C1 segment of cervical spinal cord (tissue), 14 donors: ENCODE data around the gene SBF1.

ENCODE experiments used
- DNase-seq, 14 donors: peaks; one replicate each; lab custom pipeline; 2025; lab: John Stamatoyannopoulos, UW

Gene SBF1

GRCh38 chr22:50505776-50506610, 31.2 kb upstream of the SBF1 start:
- no peak for DNase-seq

- no peak for DNase-seq
Measured at GRCh38 chr22:50505276-50505775, 30.5 kb upstream of the SBF1 start.

GRCh38 chr22:50504369-50505211, 29.8 kb upstream of the SBF1 start:
- DNase-seq, result no peak

GRCh38 chr22:50503475-50504145, 28.8 kb upstream of the SBF1 start:
- DNase-seq, result no peak

- no peak for DNase-seq
Measured at GRCh38 chr22:50502628-50503474, 28.0 kb upstream of the SBF1 start.

- DNase-seq, result no peak
Measured at GRCh38 chr22:50502096-50502495, 27.3 kb upstream of the SBF1 start.

- no peak for DNase-seq
Measured at GRCh38 chr22:50500452-50500851, 25.6 kb upstream of the SBF1 start.

- peak in 10 of 14 donors; percentile 8 to 68 (median 25) for DNase-seq
Measured at GRCh38 chr22:50498322-50498890, 23.6 kb upstream of the SBF1 start.

GRCh38 chr22:50497093-50497492, 22.3 kb upstream of the SBF1 start:
- no peak for DNase-seq

- no peak for DNase-seq
Measured at GRCh38 chr22:50490531-50491308, 15.9 kb upstream of the SBF1 start.

- DNase-seq, result no peak
Measured at GRCh38 chr22:50489363-50490243, 14.8 kb upstream of the SBF1 start.

- DNase-seq, result no peak
Measured at GRCh38 chr22:50488886-50489285, 14.1 kb upstream of the SBF1 start.

- DNase-seq, result no peak
Measured at GRCh38 chr22:50488006-50488677, 13.3 kb upstream of the SBF1 start.

- no peak for DNase-seq
Measured at GRCh38 chr22:50487290-50488005, 12.6 kb upstream of the SBF1 start.

GRCh38 chr22:50486561-50487289, 11.9 kb upstream of the SBF1 start, which contains the start of gene MIOX:
Gene MIOX (plus strand): TSS chr22:50486859. CDS start chr22:50486898, 39 bp downstream.
- DNase-seq, result no peak

- no peak for DNase-seq
Measured at GRCh38 chr22:50485221-50486131, 10.6 kb upstream of the SBF1 start.
